ENCODE measurements around the gene DYNLL2. TPM values are rescaled to one million over a fixed set of nuclear protein-coding genes. Genes with fewer than 3 reads are reported as not detected.

DYNLL2 gene
- total RNA-seq, 2 donors from 2014 or later: 29.9 to 33.0 TPM

DNA sequence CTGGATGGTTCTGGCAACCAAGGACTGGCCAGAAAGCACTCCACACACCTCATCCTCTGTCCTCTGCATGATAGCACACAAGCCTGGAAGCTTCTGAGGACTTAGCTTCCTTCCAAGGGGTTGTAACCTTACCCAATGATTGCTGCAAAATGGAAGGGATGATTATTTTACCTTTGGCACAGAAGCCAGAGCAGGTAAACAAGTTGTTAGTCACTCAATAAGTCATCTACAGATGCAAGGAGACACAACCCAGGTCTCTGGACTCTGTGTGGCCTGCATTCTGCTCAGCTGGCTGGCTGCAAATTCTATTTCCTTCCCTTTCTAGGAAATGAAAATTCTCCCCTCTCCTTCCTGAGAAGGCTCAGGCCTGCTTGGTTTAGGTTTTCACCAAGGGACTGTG, 26.7 kb upstream of the DYNLL2 start:
- H3K9me3 ChIP-seq: no peaks in the 10 kb centered on the region
- no peaks in the 10 kb centered on the region for H3K36me3 ChIP-seq
- H3K27ac ChIP-seq: no peak overlapping the region
- TF ChIP-seq, protein P1, sequence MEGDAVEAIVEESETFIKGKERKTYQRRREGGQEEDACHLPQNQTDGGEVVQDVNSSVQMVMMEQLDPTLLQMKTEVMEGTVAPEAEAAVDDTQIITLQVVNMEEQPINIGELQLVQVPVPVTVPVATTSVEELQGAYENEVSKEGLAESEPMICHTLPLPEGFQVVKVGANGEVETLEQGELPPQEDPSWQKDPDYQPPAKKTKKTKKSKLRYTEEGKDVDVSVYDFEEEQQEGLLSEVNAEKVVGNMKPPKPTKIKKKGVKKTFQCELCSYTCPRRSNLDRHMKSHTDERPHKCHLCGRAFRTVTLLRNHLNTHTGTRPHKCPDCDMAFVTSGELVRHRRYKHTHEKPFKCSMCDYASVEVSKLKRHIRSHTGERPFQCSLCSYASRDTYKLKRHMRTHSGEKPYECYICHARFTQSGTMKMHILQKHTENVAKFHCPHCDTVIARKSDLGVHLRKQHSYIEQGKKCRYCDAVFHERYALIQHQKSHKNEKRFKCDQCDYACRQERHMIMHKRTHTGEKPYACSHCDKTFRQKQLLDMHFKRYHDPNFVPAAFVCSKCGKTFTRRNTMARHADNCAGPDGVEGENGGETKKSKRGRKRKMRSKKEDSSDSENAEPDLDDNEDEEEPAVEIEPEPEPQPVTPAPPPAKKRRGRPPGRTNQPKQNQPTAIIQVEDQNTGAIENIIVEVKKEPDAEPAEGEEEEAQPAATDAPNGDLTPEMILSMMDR (IDR thresholded peaks at IDR 0.05): no peak
- TF ChIP-seq POLR2AphosphoS5 (IDR thresholded peaks at IDR 0.05) (no peak), POLR2A (IDR thresholded peaks at IDR 0.05) (no peak)
- DNase-seq (ENCODE audit: low spot score): no peak
- no peaks in the 10 kb centered on the region for H3K27me3 ChIP-seq (replicated peaks; ENCODE audit: insufficient read depth)
- H3K4me1 ChIP-seq (replicated peaks): no peaks in the 10 kb centered on the region
- intact Hi-C loops (cut with DNase I): no loop called here
- H3K4me3 ChIP-seq: no peak overlapping the region

DNA sequence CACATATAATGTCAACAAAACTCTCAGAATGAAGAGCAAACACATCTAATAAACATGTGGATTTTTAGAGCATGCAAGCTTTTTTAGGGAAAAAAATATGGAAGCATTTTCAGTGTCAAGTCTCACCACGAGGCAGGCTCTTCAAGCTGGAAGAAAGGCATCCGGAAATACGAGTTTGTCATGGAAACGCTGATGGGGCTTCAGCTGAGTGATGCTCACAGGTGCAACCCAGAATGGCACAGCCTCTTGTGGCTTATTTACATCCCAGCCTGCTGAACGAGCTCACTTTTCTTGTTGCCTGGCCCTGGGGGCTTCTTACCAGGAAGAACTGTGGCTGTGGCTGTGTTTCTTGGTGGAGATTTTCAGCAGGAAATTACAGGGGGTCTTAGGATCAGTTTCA, 24.1 kb upstream of the DYNLL2 start:
- TF ChIP-seq POLR2A (IDR thresholded peaks at IDR 0.05): no peak
- TF ChIP-seq POLR2AphosphoS5 (IDR thresholded peaks at IDR 0.05): no peak
- TF ChIP-seq, protein P1 (IDR thresholded peaks at IDR 0.05): no peak
- Histone ChIP-seq H3K4me3 (no peak overlapping the region), H3K36me3 (no peaks in the 10 kb centered on the region), H3K9me3 (no peaks in the 10 kb centered on the region), H3K27ac (no peak overlapping the region), H3K27me3 (replicated peaks; ENCODE audit: insufficient read depth) (no peaks in the 10 kb centered on the region), H3K4me1 (replicated peaks) (no peaks in the 10 kb centered on the region)
- intact Hi-C loops (cut with DNase I): no loop called here
- WGBS: 47% methylated on average over 5 of the region's 5 CpGs
- DNase-seq (ENCODE audit: low spot score): no peak

DNA sequence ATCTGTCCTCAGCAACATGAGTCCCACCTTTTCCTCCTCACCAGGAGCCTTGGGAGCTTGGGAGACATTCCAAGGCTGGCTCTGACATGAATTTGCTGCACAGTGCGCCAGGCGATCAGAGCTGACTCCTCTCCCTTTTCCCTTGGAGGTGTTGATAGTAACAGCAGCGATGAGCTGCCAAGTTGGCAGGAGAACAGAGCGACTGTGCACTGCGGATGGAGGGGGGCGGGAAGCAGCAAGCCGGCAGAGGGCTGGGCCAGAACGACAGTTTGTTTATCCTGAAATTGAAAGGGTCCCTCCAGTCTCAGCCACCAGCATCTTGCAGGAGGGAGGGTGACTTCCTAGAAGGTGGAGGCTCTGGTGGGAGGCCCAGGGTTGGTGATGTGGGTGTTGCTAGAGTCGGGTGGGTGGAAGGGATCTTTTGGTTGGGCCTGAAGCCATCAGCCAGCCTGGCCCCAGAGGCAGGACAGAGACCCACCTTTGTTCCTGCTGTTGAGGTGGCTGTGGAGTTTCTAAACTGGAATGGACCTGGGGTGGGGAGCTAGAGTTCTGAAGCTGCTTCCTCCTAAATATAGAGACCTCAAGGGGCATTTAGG, 22.5 kb upstream of the DYNLL2 start:
- no peaks in the 10 kb centered on the region for H3K9me3 ChIP-seq
- WGBS: 10% methylated on average over 9 of the region's 9 CpGs
- no peaks in the 10 kb centered on the region for H3K27me3 ChIP-seq (replicated peaks; ENCODE audit: insufficient read depth)
- no peaks in the 10 kb centered on the region for H3K4me1 ChIP-seq (replicated peaks)
- no peak overlapping the region for H3K4me3 ChIP-seq
- peak overlapping the region in 1 of 2 donors; percentile 6 for H3K27ac ChIP-seq
- TF ChIP-seq POLR2A (IDR thresholded peaks at IDR 0.05): no peak
- peak; percentile 57 for TF ChIP-seq POLR2AphosphoS5 (IDR thresholded peaks at IDR 0.05)
- intact Hi-C loops (cut with DNase I): no loop called here
- DNase-seq (ENCODE audit: low spot score): peak; percentile 69
- no peaks in the 10 kb centered on the region for H3K36me3 ChIP-seq

DNA sequence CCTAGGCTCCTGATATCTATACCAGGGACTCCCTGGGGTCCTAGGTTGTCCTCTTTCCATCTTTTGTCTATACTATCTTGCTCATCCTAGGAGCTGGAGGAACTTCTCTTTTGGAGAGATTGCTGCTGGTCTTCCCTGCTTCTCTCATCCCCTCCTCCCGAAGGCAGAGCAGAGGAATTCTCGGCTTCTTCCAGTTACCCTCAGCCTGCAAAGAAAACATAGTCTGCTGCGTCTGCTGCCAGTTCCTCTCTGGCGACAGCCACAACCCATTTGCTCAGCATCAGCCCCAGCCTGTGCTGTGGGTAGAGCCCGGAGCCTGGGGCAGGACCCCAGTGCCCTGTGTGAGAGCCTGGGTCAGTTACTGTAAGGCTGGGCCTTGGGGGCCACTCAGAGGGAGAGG, 21.5 kb upstream of the DYNLL2 start:
- H3K27ac ChIP-seq: no peak overlapping the region
- 69% methylated on average over 5 of the region's 5 CpGs for WGBS
- H3K4me1 ChIP-seq (replicated peaks): no peaks in the 10 kb centered on the region
- intact Hi-C loops (cut with DNase I): no loop called here
- no peak overlapping the region for H3K4me3 ChIP-seq
- H3K9me3 ChIP-seq: no peaks in the 10 kb centered on the region
- no peaks in the 10 kb centered on the region for H3K27me3 ChIP-seq (replicated peaks; ENCODE audit: insufficient read depth)
- TF ChIP-seq, protein P1 (IDR thresholded peaks at IDR 0.05): no peak
- TF ChIP-seq POLR2AphosphoS5 (IDR thresholded peaks at IDR 0.05) (no peak), POLR2A (IDR thresholded peaks at IDR 0.05) (no peak)
- H3K36me3 ChIP-seq: no peaks in the 10 kb centered on the region
- no peak for DNase-seq (ENCODE audit: low spot score)

DNA sequence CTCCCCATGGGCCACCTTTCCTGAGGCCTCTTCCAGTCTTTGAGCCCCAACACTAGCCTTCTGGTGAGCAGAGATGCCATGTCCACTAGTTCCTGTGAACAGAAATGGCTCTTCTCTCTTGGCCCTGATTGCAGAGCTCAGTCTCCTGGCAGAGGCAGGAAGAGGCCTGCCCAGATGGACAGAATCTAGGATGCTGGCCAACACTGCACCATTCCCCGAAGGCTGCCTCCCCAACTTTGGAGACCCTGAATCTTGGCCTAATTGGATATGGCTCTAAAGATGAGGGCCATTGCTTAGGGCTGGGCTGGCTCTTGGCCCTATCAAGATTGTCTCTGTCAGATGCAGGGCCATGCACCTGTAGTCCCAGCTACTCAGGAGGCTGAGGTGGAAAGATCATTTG, 18.0 kb upstream of the DYNLL2 start:
- no peaks in the 10 kb centered on the region for H3K9me3 ChIP-seq
- intact Hi-C loops (cut with DNase I): no loop called here
- no peaks in the 10 kb centered on the region for H3K36me3 ChIP-seq
- no peak overlapping the region for H3K4me3 ChIP-seq
- TF ChIP-seq, protein P1 (IDR thresholded peaks at IDR 0.05): no peak
- TF ChIP-seq POLR2AphosphoS5 (IDR thresholded peaks at IDR 0.05): no peak
- no peak for TF ChIP-seq POLR2A (IDR thresholded peaks at IDR 0.05)
- DNase-seq (ENCODE audit: low spot score): no peak
- H3K27ac ChIP-seq: no peak overlapping the region
- WGBS: 40% methylated on average over 1 of the region's 1 CpG
- H3K4me1 ChIP-seq (replicated peaks): no peaks in the 10 kb centered on the region
- H3K27me3 ChIP-seq (replicated peaks; ENCODE audit: insufficient read depth): no peaks in the 10 kb centered on the region

Data from prostate gland (tissue), 2 donors.